Testis (tissue), 2 donors: ENCODE results near the gene MEI4.

Source experiments
- CTCF ChIP-seq, 3 experiments: fragments of 450-650 bp in 2 of 3; fragments of 200-600 bp in 1 of 3; sonication (generic) in 1 of 3; IDR thresholded peaks; one replicate each; pipeline ENCODE4 v1.5.1; 2016 to 2019; ENCODE audit warnings: antibody characterized with exemption in 3 of 3, mild to moderate bottlenecking in 2 of 3, moderate library complexity in 1 of 3
- POLR2A ChIP-seq: fragments of 450-650 bp; IDR thresholded peaks from one replicate; pipeline ENCODE4 v1.6.1; 2017; ENCODE audit warnings: antibody characterized with exemption, mild to moderate bottlenecking, moderate library complexity

- TF ChIP-seq POLR2A (no peak), CTCF (IDR thresholded peaks at IDR 0.05) (no peak)
These were observed 169.4 kb downstream of the MEI4 start for GRCh38 chr6:77822265-77822664.
